Ureter (tissue), 1 donor: ENCODE measurements around the gene TLE3. TPM values are rescaled to one million over a fixed set of nuclear protein-coding genes. Genes with fewer than 3 reads are reported as not detected.

ENCODE experiments used
- DNase-seq: peaks from one replicate; pipeline ENCODE4 v3.0.0-alpha.2; 2020; ENCODE audit warnings: low spot score
- total RNA-seq: library from RNA; stranded (reverse); gene quantifications from one replicate; pipeline ENCODE4 v1.2.4, GENCODE V29; 2023
- donor health status: DM: yes; HTN: yes; CAD: no.

Gene TLE3
- total RNA-seq, 1 donor from 2014 or later, result 37.8 TPM

GRCh38 chr15:70063261-70063925 is 34.3 kb downstream of the TLE3 start:
- no peak for DNase-seq

- DNase-seq, result peak; percentile 80
Observed at GRCh38 chr15:70062321-70062956, 35.3 kb downstream of the TLE3 start.

GRCh38 chr15:70061696-70062270 is 35.9 kb downstream of the TLE3 start:
- no peak for DNase-seq

GRCh38 chr15:70060993-70061305 is 36.8 kb downstream of the TLE3 start:
- DNase-seq, result no peak

- no peak for DNase-seq
Observed at GRCh38 chr15:70060214-70060992, 37.3 kb downstream of the TLE3 start.

- DNase-seq, result no peak
Observed at GRCh38 chr15:70059476-70060213, 38.1 kb downstream of the TLE3 start.

- DNase-seq, result no peak
Observed at GRCh38 chr15:70058642-70059360, 38.9 kb downstream of the TLE3 start.

- DNase-seq, result no peak
Observed at GRCh38 chr15:70057931-70058641, 39.6 kb downstream of the TLE3 start.

- no peak for DNase-seq
Observed at GRCh38 chr15:70056091-70056680, 41.5 kb downstream of the TLE3 start.

- no peak for DNase-seq
Observed at GRCh38 chr15:70055601-70056051, 42.1 kb downstream of the TLE3 start.

- DNase-seq, result no peak
Observed at GRCh38 chr15:70054884-70055387, 42.8 kb downstream of the TLE3 start.

- DNase-seq, result no peak
Observed at GRCh38 chr15:70054366-70054765, 43.4 kb downstream of the TLE3 start.

- no peak for DNase-seq
Observed at GRCh38 chr15:70053716-70054229, 43.9 kb downstream of the TLE3 start.

- no peak for DNase-seq
Observed at GRCh38 chr15:70053001-70053715, 44.6 kb downstream of the TLE3 start.

GRCh38 chr15:70051948-70052633 is 45.6 kb downstream of the TLE3 start:
- DNase-seq, result no peak

- no peak for DNase-seq
Observed at GRCh38 chr15:70050970-70051369, 46.7 kb downstream of the TLE3 start.

- DNase-seq, result no peak
Observed at GRCh38 chr15:70050441-70050840, 47.3 kb downstream of the TLE3 start.

- no peak for DNase-seq
Observed at GRCh38 chr15:70049701-70050301, 47.9 kb downstream of the TLE3 start.
